Measurements from ENCODE around the gene KCND2.
"Not testable (repeated sequence)": the region's sequence is repeated elsewhere in the genome, so short reads cannot be mapped to it uniquely, and the experiment has no call there.

The KCND2 gene

GRCh38 chr7:120775755-120776154 lies 502.8 kb downstream of the KCND2 start:
- FAIRE-seq, result no peak

- not testable (repeated sequence) for FAIRE-seq
Measured at GRCh38 chr7:120779078-120779477, 506.1 kb downstream of the KCND2 start.

GRCh38 chr7:120780451-120780850 lies 507.5 kb downstream of the KCND2 start:
- not testable (repeated sequence) for FAIRE-seq

- no peak for FAIRE-seq
Measured at GRCh38 chr7:120780938-120781337, 508.0 kb downstream of the KCND2 start.

- not testable (repeated sequence) for FAIRE-seq
Measured at GRCh38 chr7:120781924-120782323, 508.9 kb downstream of the KCND2 start.

- no peak for FAIRE-seq
Measured at GRCh38 chr7:120783273-120783672, 510.3 kb downstream of the KCND2 start.

- FAIRE-seq, result no peak
Measured at GRCh38 chr7:120783721-120784120, 510.7 kb downstream of the KCND2 start.

- no peak for FAIRE-seq
Measured at GRCh38 chr7:120785095-120785494, 512.1 kb downstream of the KCND2 start.

GRCh38 chr7:120792091-120792860 lies 519.3 kb downstream of the KCND2 start:
- FAIRE-seq, result no peak

GRCh38 chr7:120792861-120793130 lies 519.8 kb downstream of the KCND2 start:
- no peak for FAIRE-seq

GRCh38 chr7:120793213-120793936 lies 520.4 kb downstream of the KCND2 start:
- no peak for FAIRE-seq

- FAIRE-seq, result no peak
Measured at GRCh38 chr7:120794106-120794729, 521.2 kb downstream of the KCND2 start.

GRCh38 chr7:120797026-120797645 lies 524.2 kb downstream of the KCND2 start:
- no peak for FAIRE-seq

- FAIRE-seq, result no peak
Measured at GRCh38 chr7:120799147-120799546, 526.2 kb downstream of the KCND2 start.

All from G401.6 (cell line).